Measurements from ENCODE around the gene SELENOP.

SELENOP gene

DNA sequence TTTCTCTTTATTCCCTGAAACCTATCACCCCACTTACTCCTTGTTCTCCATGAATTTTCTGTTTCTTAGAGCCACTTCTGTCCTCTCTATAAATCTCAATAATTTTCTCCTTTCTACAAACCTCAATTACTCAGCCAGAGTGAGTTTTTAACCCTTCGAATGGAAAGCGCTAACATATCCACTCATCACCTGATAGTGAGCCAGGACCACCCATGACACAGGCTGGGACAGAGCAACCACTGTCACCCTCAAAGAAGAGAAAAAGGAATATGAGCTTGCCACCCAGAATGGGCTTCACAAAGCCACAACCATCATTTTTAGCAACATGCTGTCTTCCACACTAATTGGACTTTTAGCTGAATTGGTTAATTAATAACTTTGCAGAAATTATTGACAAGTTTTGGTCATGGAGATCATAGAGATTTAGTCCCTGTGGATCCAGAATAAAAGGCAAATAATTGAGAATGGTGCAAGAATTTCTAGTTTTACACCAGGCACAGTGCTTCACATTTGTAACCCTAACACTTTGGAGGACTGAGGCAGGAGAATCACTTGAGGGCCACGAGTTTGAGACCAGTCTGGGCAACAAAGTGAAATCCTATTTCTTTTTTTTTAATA is 32.1 kb upstream of the SELENOP start:
- Histone ChIP-seq H3K4me1 (ENCODE audit: control insufficient read depth, insufficient read depth, low read length) (no peaks in the 10 kb centered on the region), H3K9me3 (ENCODE audit: control insufficient read depth, insufficient read depth, low read length) (no peaks in the 10 kb centered on the region), H3K27me3 (ENCODE audit: control insufficient read depth, insufficient read depth, low read length) (no peaks in the 10 kb centered on the region), H3K36me3 (ENCODE audit: control insufficient read depth, insufficient read depth, low read length) (no peaks in the 10 kb centered on the region), H3K27ac (ENCODE audit: low read length) (no peak overlapping the region), H3K4me3 (ENCODE audit: low read length) (no peak overlapping the region)
- no peak for DNase-seq (ENCODE audit: low read depth, low spot score)
- no CpG with 5 or more reads among the region's 3 CpGs for WGBS (ENCODE audit: insufficient coverage, insufficient read length)

DNA sequence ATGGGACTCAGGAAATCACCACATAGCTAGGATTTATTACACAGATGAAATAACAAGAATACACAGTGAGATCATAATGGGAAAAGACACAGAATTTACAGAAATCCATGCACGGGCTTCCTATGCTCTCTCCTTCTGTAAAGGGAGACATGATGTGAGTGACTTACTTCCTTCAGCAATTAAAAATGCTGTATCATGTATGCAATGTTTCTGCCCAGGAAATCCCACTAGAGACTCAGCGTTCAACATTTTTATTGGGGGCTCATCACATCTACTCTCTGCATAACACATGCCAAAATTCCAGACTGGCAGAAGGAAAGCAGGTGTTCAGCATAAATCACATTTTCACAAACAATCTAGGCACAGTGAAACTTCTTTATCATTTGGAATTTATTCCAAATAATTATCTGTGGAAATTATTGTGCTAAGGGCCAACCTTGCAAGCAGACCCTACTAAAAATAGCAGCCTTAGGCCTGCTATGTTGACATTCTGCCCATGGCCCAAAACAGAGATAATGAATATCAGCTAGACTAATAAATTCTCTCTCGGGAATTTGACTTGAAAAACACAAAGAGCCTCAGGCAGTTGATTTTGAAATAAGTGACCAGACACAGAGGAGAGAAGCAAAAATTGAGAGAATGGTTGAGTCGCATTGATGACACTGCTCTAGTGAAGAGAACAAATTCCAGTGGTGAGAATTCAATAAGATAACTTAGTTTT is 31.4 kb upstream of the SELENOP start:
- Histone ChIP-seq H3K4me3 (ENCODE audit: low read length) (no peak overlapping the region), H3K9me3 (ENCODE audit: control insufficient read depth, insufficient read depth, low read length) (no peaks in the 10 kb centered on the region), H3K36me3 (ENCODE audit: control insufficient read depth, insufficient read depth, low read length) (no peaks in the 10 kb centered on the region), H3K27me3 (ENCODE audit: control insufficient read depth, insufficient read depth, low read length) (no peaks in the 10 kb centered on the region), H3K4me1 (ENCODE audit: control insufficient read depth, insufficient read depth, low read length) (no peaks in the 10 kb centered on the region), H3K27ac (ENCODE audit: low read length) (no peak overlapping the region)
- no CpG with 5 or more reads among the region's 4 CpGs for WGBS (ENCODE audit: insufficient coverage, insufficient read length)
- no peak for DNase-seq (ENCODE audit: low read depth, low spot score)

DNA sequence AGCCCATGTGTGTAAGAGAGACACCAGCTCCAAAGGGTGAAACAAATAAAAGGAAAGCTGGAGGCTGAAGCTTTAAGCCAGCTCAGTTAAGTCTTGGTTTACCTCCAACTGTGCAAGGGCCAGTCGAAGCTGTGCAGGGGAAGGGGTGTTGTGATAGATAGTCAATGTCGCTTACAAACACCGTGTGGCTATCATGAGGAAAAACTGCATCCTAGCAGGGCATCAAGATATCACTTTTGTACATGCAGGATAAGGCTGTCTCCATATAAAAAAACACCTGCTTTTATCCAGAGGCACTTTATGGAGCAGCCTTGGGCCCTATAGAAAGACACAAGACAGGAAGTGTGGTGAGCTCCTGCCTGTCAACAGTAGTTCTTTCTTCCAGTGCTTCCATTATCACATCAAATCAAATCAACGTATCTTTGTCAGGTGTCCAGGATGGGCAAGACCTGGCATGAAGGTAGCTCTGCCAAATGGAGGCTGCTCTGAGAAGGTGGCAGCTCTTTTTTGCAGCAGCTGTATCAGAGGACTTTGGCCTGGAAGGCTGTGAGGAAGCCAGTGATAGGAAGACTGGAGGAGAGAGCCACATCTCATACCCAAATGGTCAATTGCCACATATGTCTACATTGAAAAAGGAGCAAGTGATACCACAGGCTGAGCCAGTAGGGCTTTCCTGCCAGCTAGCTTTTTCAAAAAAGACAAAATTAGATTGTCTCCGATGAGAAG is 29.3 kb upstream of the SELENOP start:
- Histone ChIP-seq H3K27ac (ENCODE audit: low read length) (no peak overlapping the region), H3K4me1 (ENCODE audit: control insufficient read depth, insufficient read depth, low read length) (no peaks in the 10 kb centered on the region)

DNA sequence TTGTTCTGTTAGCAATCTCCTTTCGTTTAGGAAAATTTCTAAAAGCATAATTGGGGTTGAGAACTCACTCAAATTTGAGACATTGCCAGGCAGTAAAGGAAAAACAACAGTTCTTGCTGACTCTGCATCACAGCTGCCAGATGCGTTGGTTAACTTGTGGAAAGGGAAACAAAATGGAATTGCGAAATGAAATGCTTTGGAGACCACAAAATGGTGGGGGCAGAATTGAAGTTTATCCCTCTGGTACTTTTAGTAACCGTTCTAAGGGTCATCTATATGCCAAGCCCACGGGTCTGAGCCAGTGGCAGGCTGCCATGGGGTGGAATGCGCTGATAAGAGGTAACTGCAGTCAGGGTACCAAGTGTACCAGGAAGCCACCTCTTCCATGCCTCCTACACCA is 28.6 kb upstream of the SELENOP start:
- DNase-seq (ENCODE audit: low read depth, low spot score): no peak
- Histone ChIP-seq H3K9me3 (ENCODE audit: control insufficient read depth, insufficient read depth, low read length) (no peaks in the 10 kb centered on the region), H3K36me3 (ENCODE audit: control insufficient read depth, insufficient read depth, low read length) (no peaks in the 10 kb centered on the region), H3K4me1 (ENCODE audit: control insufficient read depth, insufficient read depth, low read length) (no peaks in the 10 kb centered on the region), H3K27me3 (ENCODE audit: control insufficient read depth, insufficient read depth, low read length) (no peaks in the 10 kb centered on the region), H3K27ac (ENCODE audit: low read length) (no peak overlapping the region), H3K4me3 (ENCODE audit: low read length) (no peak overlapping the region)
- WGBS (ENCODE audit: insufficient coverage, insufficient read length): no CpG with 5 or more reads among the region's 6 CpGs

More for the DNA sequence above, 29.3 kb upstream of the SELENOP start:
- H3K9me3 ChIP-seq (ENCODE audit: control insufficient read depth, insufficient read depth, low read length): no peaks in the 10 kb centered on the region
- no peak overlapping the region for H3K4me3 ChIP-seq (ENCODE audit: low read length)
- H3K27me3 ChIP-seq (ENCODE audit: control insufficient read depth, insufficient read depth, low read length): no peaks in the 10 kb centered on the region
- DNase-seq (ENCODE audit: low read depth, low spot score): no peak
- no CpG with 5 or more reads among the region's 5 CpGs for WGBS (ENCODE audit: insufficient coverage, insufficient read length)
- H3K36me3 ChIP-seq (ENCODE audit: control insufficient read depth, insufficient read depth, low read length): no peaks in the 10 kb centered on the region

DNA sequence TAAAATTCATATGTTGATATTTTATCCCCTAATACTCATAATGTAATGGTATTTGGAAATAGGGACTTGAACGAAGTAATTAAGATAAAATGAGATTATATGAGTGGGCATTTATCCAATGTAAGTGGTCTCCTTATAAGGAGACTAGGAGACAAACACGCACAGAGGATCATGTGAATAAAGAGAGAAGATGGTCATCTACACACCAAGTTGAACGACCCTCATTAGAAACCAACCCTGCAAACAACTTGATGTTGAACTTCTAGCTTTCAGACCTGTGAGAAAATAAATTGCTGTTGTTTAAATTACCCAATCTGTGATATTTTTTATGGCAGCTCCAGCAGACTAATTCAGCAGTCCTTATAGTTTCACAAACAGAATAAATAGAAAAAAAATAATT is 27.5 kb upstream of the SELENOP start:
- H3K9me3 ChIP-seq (ENCODE audit: control insufficient read depth, insufficient read depth, low read length): no peaks in the 10 kb centered on the region
- 100% methylated on average over 1 of the region's 3 CpGs for WGBS (ENCODE audit: insufficient coverage, insufficient read length)
- H3K4me1 ChIP-seq (ENCODE audit: control insufficient read depth, insufficient read depth, low read length): no peaks in the 10 kb centered on the region
- no peaks in the 10 kb centered on the region for H3K36me3 ChIP-seq (ENCODE audit: control insufficient read depth, insufficient read depth, low read length)
- no peaks in the 10 kb centered on the region for H3K27me3 ChIP-seq (ENCODE audit: control insufficient read depth, insufficient read depth, low read length)
- no peak for DNase-seq (ENCODE audit: low read depth, low spot score)
- H3K27ac ChIP-seq (ENCODE audit: low read length): no peak overlapping the region
- H3K4me3 ChIP-seq (ENCODE audit: low read length): no peak overlapping the region

DNA sequence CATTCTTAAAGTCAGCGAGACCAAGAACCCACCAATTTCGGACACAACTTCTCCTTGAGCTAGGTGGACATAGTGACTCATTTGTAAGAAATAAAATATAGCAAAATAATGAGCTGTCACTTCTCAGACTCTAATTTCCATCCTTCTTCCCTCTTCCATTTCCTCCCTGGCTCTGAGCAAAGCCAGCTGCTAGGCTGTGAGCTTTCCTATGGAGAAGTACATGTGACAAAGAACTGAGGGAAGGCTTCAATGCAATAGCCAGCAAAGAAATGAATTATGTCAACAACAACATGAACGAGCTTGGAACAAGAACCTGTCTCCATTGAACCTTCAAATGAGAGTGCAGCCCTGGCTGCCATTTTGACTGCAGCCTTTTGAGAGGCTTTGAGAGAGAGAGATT is 25.9 kb upstream of the SELENOP start:
- Histone ChIP-seq H3K27me3 (ENCODE audit: control insufficient read depth, insufficient read depth, low read length) (no peaks in the 10 kb centered on the region), H3K27ac (ENCODE audit: low read length) (no peak overlapping the region), H3K4me3 (ENCODE audit: low read length) (no peak overlapping the region), H3K4me1 (ENCODE audit: control insufficient read depth, insufficient read depth, low read length) (no peaks in the 10 kb centered on the region), H3K9me3 (ENCODE audit: control insufficient read depth, insufficient read depth, low read length) (no peaks in the 10 kb centered on the region), H3K36me3 (ENCODE audit: control insufficient read depth, insufficient read depth, low read length) (no peaks in the 10 kb centered on the region)
- WGBS (ENCODE audit: insufficient coverage, insufficient read length): no CpG with 5 or more reads among the region's 3 CpGs
- DNase-seq (ENCODE audit: low read depth, low spot score): no peak

DNA sequence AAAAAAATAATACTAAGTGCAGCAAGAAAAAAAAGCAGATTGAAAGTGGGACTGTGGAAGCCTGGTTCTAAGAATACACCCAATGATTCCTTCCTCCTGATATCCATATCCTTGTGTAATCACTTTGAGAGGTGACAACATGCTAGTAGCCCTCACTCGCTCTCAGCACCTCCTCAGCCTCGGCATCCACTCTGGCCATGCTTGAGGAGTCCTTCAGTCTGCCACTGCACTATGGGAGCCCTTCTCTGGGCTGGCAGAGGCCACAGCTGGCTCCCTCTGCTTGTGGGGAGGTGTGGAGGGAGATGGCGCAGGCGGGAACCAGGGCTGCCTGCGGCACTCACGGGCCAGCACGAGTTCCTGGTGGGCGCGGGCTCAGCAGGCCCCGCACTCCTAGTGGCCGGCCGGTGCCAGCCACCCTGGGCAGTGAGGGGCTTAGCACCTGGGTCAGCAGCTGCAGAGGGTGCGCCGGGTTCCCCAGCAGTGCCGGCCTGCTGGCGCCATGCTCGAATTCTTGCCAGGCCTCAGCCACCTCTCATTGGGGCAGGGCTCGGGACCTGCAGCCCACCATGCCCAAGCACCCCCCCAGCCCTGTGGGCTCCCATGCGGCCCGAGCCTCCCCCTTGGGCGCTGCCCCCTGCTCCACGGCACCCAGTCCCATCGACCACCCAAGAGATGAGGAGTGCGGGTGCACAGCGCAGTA is 24.5 kb upstream of the SELENOP start:
- no peaks in the 10 kb centered on the region for H3K4me1 ChIP-seq (ENCODE audit: control insufficient read depth, insufficient read depth, low read length)
- no CpG with 5 or more reads among the region's 25 CpGs for WGBS (ENCODE audit: insufficient coverage, insufficient read length)
- H3K27ac ChIP-seq (ENCODE audit: low read length): no peak overlapping the region
- no peaks in the 10 kb centered on the region for H3K36me3 ChIP-seq (ENCODE audit: control insufficient read depth, insufficient read depth, low read length)
- no peak overlapping the region for H3K4me3 ChIP-seq (ENCODE audit: low read length)
- no peaks in the 10 kb centered on the region for H3K27me3 ChIP-seq (ENCODE audit: control insufficient read depth, insufficient read depth, low read length)
- DNase-seq (ENCODE audit: low read depth, low spot score): no peak
- no peaks in the 10 kb centered on the region for H3K9me3 ChIP-seq (ENCODE audit: control insufficient read depth, insufficient read depth, low read length)

DNA sequence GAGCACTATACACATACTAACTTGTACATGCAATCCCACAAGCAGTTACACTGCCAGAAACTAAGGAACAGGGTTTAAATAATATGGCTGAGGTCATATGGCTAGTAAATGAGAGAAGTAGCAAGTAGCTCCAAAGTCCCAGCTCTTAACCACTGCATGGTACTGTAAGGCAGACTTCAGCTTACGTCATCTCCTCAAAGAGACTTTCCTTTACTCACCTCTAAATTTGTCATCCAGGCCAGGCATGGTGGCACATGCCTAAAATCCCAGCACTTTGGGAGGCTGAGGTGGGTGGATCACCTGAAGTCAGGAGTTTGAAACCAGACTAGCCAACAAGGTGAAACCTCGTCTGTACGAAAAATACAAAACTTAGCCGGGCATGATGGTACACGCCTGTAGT is 20.4 kb upstream of the SELENOP start:
- Histone ChIP-seq H3K4me1 (ENCODE audit: control insufficient read depth, insufficient read depth, low read length) (no peaks in the 10 kb centered on the region), H3K27me3 (ENCODE audit: control insufficient read depth, insufficient read depth, low read length) (no peaks in the 10 kb centered on the region), H3K4me3 (ENCODE audit: low read length) (no peak overlapping the region), H3K36me3 (ENCODE audit: control insufficient read depth, insufficient read depth, low read length) (no peaks in the 10 kb centered on the region), H3K9me3 (ENCODE audit: control insufficient read depth, insufficient read depth, low read length) (no peaks in the 10 kb centered on the region), H3K27ac (ENCODE audit: low read length) (no peak overlapping the region)
- no CpG with 5 or more reads among the region's 5 CpGs for WGBS (ENCODE audit: insufficient coverage, insufficient read length)
- no peak for DNase-seq (ENCODE audit: low read depth, low spot score)

DNA sequence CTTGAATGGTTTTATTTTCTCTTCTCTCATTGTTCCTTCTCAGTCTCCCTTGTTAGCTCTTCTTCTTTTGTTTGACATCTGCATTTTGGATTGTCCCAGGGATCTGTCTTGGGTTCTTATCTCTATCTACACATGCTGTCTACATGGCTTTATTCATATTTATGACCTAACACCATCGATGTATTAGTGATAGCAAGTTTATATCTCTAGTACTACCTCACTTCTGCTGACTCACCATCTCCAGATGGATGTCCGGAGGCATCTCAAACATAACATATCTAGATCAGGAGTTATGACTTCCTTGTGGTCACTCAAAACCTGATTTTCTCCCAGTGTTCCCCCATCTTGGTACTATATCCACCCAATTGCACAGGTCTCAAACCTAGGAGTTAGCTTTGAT is 19.2 kb upstream of the SELENOP start:
- Histone ChIP-seq H3K4me3 (ENCODE audit: low read length) (no peak overlapping the region), H3K4me1 (ENCODE audit: control insufficient read depth, insufficient read depth, low read length) (no peaks in the 10 kb centered on the region), H3K27ac (ENCODE audit: low read length) (no peak overlapping the region)

DNA sequence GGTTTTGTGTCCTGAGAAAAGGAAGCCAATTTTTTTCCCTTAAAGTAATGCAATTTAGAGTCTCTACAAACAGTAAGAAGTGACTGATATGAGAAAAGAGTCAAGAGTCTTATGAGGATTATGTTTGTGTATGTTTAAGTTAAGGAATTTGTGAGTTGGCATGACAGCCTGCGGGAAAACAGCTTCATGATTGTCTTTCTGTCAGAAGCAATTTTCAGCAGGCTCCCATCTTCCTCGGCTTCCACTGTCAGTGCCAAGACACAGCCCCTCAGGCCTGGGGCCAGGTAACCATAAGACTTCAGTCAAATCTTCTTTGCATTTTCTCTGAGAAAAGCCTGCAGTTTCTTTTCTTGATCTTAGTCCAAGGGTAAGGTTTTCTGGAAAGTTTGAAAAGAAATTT is 17.0 kb upstream of the SELENOP start:
- no peak for DNase-seq (ENCODE audit: low read depth, low spot score)
- no peaks in the 10 kb centered on the region for H3K9me3 ChIP-seq (ENCODE audit: control insufficient read depth, insufficient read depth, low read length)
- no peak overlapping the region for H3K4me3 ChIP-seq (ENCODE audit: low read length)
- WGBS (ENCODE audit: insufficient coverage, insufficient read length): no CpG with 5 or more reads among the region's 2 CpGs
- H3K4me1 ChIP-seq (ENCODE audit: control insufficient read depth, insufficient read depth, low read length): no peaks in the 10 kb centered on the region
- no peaks in the 10 kb centered on the region for H3K27me3 ChIP-seq (ENCODE audit: control insufficient read depth, insufficient read depth, low read length)
- H3K27ac ChIP-seq (ENCODE audit: low read length): no peak overlapping the region
- H3K36me3 ChIP-seq (ENCODE audit: control insufficient read depth, insufficient read depth, low read length): no peaks in the 10 kb centered on the region

More for the DNA sequence above, 19.2 kb upstream of the SELENOP start:
- no peak for DNase-seq (ENCODE audit: low read depth, low spot score)
- Histone ChIP-seq H3K27me3 (ENCODE audit: control insufficient read depth, insufficient read depth, low read length) (no peaks in the 10 kb centered on the region), H3K36me3 (ENCODE audit: control insufficient read depth, insufficient read depth, low read length) (no peaks in the 10 kb centered on the region), H3K9me3 (ENCODE audit: control insufficient read depth, insufficient read depth, low read length) (no peaks in the 10 kb centered on the region)
- no CpG with 5 or more reads among the region's 2 CpGs for WGBS (ENCODE audit: insufficient coverage, insufficient read length)

All from iPS DF 6.9 (cell line).